Ishikawa (cell line): ENCODE measurements around the gene SERPINA3.

ENCODE experiments used
- CEBPB ChIP-seq: IDR thresholded peaks from 2 replicates; pipeline ENCODE4 v1.6.1; 2012
- CREB1 ChIP-seq: IDR thresholded peaks from 2 replicates; pipeline ENCODE4 v1.6.1; 2012; ENCODE audit warnings: low read depth
- EGR1 ChIP-seq: IDR thresholded peaks from 2 replicates; pipeline ENCODE4 v1.6.1; 2012
- EP300 ChIP-seq: IDR thresholded peaks from 2 replicates; pipeline ENCODE4 v1.6.1; 2012; ENCODE audit warnings: borderline replicate concordance
- FOXM1 ChIP-seq: IDR thresholded peaks from 2 replicates; pipeline ENCODE4 v1.6.1; 2012; ENCODE audit warnings: low read depth, borderline replicate concordance
- MAX ChIP-seq: IDR thresholded peaks from 2 replicates; pipeline ENCODE4 v1.6.1; 2012
- NFIC ChIP-seq: IDR thresholded peaks from 2 replicates; pipeline ENCODE4 v1.6.1; 2012
- RAD21 ChIP-seq: IDR thresholded peaks from 2 replicates; pipeline ENCODE4 v1.6.1; 2012; ENCODE audit warnings: low read depth
- REST ChIP-seq: IDR thresholded peaks from 2 replicates; pipeline ENCODE4 v1.6.1; 2012; ENCODE audit warnings: low read depth, mild to moderate bottlenecking
- TAF1 ChIP-seq: IDR thresholded peaks from 2 replicates; pipeline ENCODE4 v1.6.1; 2012; ENCODE audit warnings: low read depth, mild to moderate bottlenecking
- TCF12 ChIP-seq: IDR thresholded peaks from 2 replicates; pipeline ENCODE4 v1.6.1; 2012; ENCODE audit warnings: low read depth
- TEAD4 ChIP-seq: IDR thresholded peaks from 2 replicates; pipeline ENCODE4 v1.6.1; 2012
- USF1 ChIP-seq: IDR thresholded peaks from 2 replicates; pipeline ENCODE4 v1.6.1; 2012
- YY1 ChIP-seq: IDR thresholded peaks from 2 replicates; pipeline ENCODE4 v1.6.1; 2012; ENCODE audit warnings: low read depth
- ZBTB7A ChIP-seq: IDR thresholded peaks from 2 replicates; pipeline ENCODE4 v1.6.1; 2012; ENCODE audit warnings: low read depth

The SERPINA3 gene

GRCh38 chr14:94631536-94632304, 19.5 kb downstream of the SERPINA3 start:
- TF ChIP-seq TCF12 (no peak), ZBTB7A (no peak), TEAD4 (no peak), CREB1 (no peak), TAF1 (no peak), USF1 (no peak), NFIC (no peak), EGR1 (no peak), MAX (no peak), EP300 (no peak), CEBPB (no peak), FOXM1 (no peak), REST (no peak)

GRCh38 chr14:94632305-94632590, 20.1 kb downstream of the SERPINA3 start:
- TF ChIP-seq EGR1 (no peak), CEBPB (no peak), REST (no peak), ZBTB7A (no peak)

GRCh38 chr14:94633121-94633520, 20.9 kb downstream of the SERPINA3 start:
- TF ChIP-seq EGR1 (no peak), EP300 (no peak), TAF1 (no peak), YY1 (no peak), TEAD4 (no peak), MAX (no peak), RAD21 (no peak), CREB1 (no peak), FOXM1 (no peak), REST (no peak)

- TF ChIP-seq NFIC, result no peak
- TF ChIP-seq ZBTB7A, result no peak
- no peak for TF ChIP-seq TEAD4
- TF ChIP-seq EGR1, result no peak
- no peak for TF ChIP-seq REST
- no peak for TF ChIP-seq MAX
- no peak for TF ChIP-seq YY1
- TF ChIP-seq RAD21, result no peak
- TF ChIP-seq TCF12, result no peak
- no peak for TF ChIP-seq USF1
- no peak for TF ChIP-seq CREB1
- no peak for TF ChIP-seq CEBPB
- TF ChIP-seq FOXM1, result no peak
- TF ChIP-seq TAF1, result no peak
- TF ChIP-seq EP300, result no peak
These were observed 23.0 kb downstream of the SERPINA3 start for GRCh38 chr14:94635154-94635553.
